HEK293 (cell line): Measurements from ENCODE around the gene SUN3.

Experiments used
- CTCF ChIA-PET: fragments of 350-600 bp; formaldehyde crosslinking; extraction: SDS; loops from one replicate; lab custom pipeline; 2021; ENCODE audit warnings: antibody characterized with exemption; lab: Yijun Ruan, JAX
- POLR2A ChIA-PET: fragments of 300-600 bp; formaldehyde crosslinking; extraction: SDS; loops from one replicate; lab custom pipeline; 2020; ENCODE audit warnings: antibody characterized with exemption, inconsistent platforms; lab: Yijun Ruan, JAX
- H3K27ac ChIP-seq: fragments of 200-500 bp; sonication (Bioruptor generic); 2 replicates; pipeline ENCODE4 v1.5.1; 2014; ENCODE audit warnings: low read depth, low read length, control low read depth, inconsistent platforms; ENCODE audit errors: extremely low read depth
- H3K36me3 ChIP-seq, 2 experiments: fragments of 200-500 bp in 1 of 2; sonication (Bioruptor generic) in 1 of 2; 1 replicate in 1 of 2; 2 replicates in 1 of 2; pipeline ENCODE4 v1.5.1; 2014 to 2017; ENCODE audit warnings: inconsistent platforms in 2 of 2, low read length in 2 of 2; ENCODE audit not compliant: control insufficient read depth in 2 of 2, insufficient read depth in 1 of 2
- H3K4me1 ChIP-seq: fragments of 200-500 bp; sonication (Bioruptor generic); 2 replicates; pipeline ENCODE4 v1.5.1; 2014; ENCODE audit warnings: mild to moderate bottlenecking, low read length, inconsistent platforms; ENCODE audit not compliant: control insufficient read depth, insufficient read depth
- H3K4me3 ChIP-seq: 2 replicates; pipeline ENCODE4 v1.5.1; 2011; ENCODE audit warnings: low read depth, mild to moderate bottlenecking, control low read depth, low read length, moderate library complexity
- H3K9me3 ChIP-seq: fragments of 200-500 bp; sonication (Bioruptor generic); 2 replicates; pipeline ENCODE4 v1.5.1; 2014; ENCODE audit warnings: low read depth, low read length, inconsistent platforms; ENCODE audit not compliant: control insufficient read depth, insufficient read depth
- GFI1B ChIP-seq: fragments of 450-650 bp; formaldehyde crosslinking; IDR thresholded peaks from 2 replicates; pipeline ENCODE4 v1.5.1; 2016; ENCODE audit warnings: missing biosample characterization, missing genetic modification characterization
- GLI4 ChIP-seq: fragments of 450-650 bp; formaldehyde crosslinking; IDR thresholded peaks from 2 replicates; pipeline ENCODE4 v1.5.1; 2016; ENCODE audit warnings: missing biosample characterization, missing genetic modification characterization
- KLF1 ChIP-seq: fragments of 450-650 bp; formaldehyde crosslinking; IDR thresholded peaks from 2 replicates; pipeline ENCODE4 v1.5.1; 2016; ENCODE audit warnings: missing biosample characterization, missing genetic modification characterization
- MYNN ChIP-seq: fragments of 450-650 bp; formaldehyde crosslinking; IDR thresholded peaks from 2 replicates; pipeline ENCODE4 v1.5.1; 2016; ENCODE audit warnings: missing biosample characterization, missing genetic modification characterization, borderline replicate concordance
- SP3 ChIP-seq: fragments of 450-650 bp; formaldehyde crosslinking; IDR thresholded peaks from 2 replicates; pipeline ENCODE4 v1.5.1; 2016; ENCODE audit warnings: missing biosample characterization, missing genetic modification characterization
- ZNF133 ChIP-seq: fragments of 450-650 bp; formaldehyde crosslinking; IDR thresholded peaks from 2 replicates; pipeline ENCODE4 v1.5.1; 2016; ENCODE audit warnings: missing biosample characterization, missing genetic modification characterization
- ZNF175 ChIP-seq: fragments of 450-650 bp; formaldehyde crosslinking; IDR thresholded peaks from 2 replicates; pipeline ENCODE4 v1.5.1; 2016; ENCODE audit warnings: missing biosample characterization, missing genetic modification characterization
- ZNF19 ChIP-seq: fragments of 450-650 bp; formaldehyde crosslinking; IDR thresholded peaks from 2 replicates; pipeline ENCODE4; 2016; ENCODE audit warnings: missing biosample characterization, missing genetic modification characterization, low read depth
- ZNF211 ChIP-seq: fragments of 450-650 bp; formaldehyde crosslinking; IDR thresholded peaks from 2 replicates; pipeline ENCODE4 v1.5.1; 2016; ENCODE audit warnings: low read depth, missing biosample characterization, missing genetic modification characterization
- ZNF239 ChIP-seq: fragments of 450-650 bp; formaldehyde crosslinking; IDR thresholded peaks from 2 replicates; pipeline ENCODE4 v1.5.1; 2016; ENCODE audit warnings: missing biosample characterization, missing genetic modification characterization
- ZNF585B ChIP-seq: fragments of 450-650 bp; formaldehyde crosslinking; IDR thresholded peaks from 2 replicates; pipeline ENCODE4 v1.5.1; 2016; ENCODE audit warnings: missing biosample characterization, missing genetic modification characterization
- ZNF664 ChIP-seq: fragments of 450-650 bp; formaldehyde crosslinking; IDR thresholded peaks from 2 replicates; pipeline ENCODE4 v1.5.1; 2016; ENCODE audit warnings: missing biosample characterization, missing genetic modification characterization
- ZNF747 ChIP-seq: fragments of 450-650 bp; formaldehyde crosslinking; IDR thresholded peaks from 2 replicates; pipeline ENCODE4 v1.5.1; 2016; ENCODE audit warnings: missing biosample characterization, missing genetic modification characterization
- ZNF791 ChIP-seq: fragments of 450-650 bp; formaldehyde crosslinking; IDR thresholded peaks from 2 replicates; pipeline ENCODE4 v1.5.1; 2016; ENCODE audit warnings: missing biosample characterization, missing genetic modification characterization
- ZSCAN16 ChIP-seq: fragments of 450-650 bp; formaldehyde crosslinking; IDR thresholded peaks from 2 replicates; pipeline ENCODE4 v1.5.1; 2016; ENCODE audit warnings: missing biosample characterization, missing genetic modification characterization
- TF ChIP-seq, protein P1 (sequence below): fragments of 450-650 bp; formaldehyde crosslinking; IDR thresholded peaks from 2 replicates; pipeline ENCODE4 v1.5.1; 2016; ENCODE audit warnings: missing biosample characterization, missing genetic modification characterization
- TF ChIP-seq, protein P2 (sequence below): fragments of 450-650 bp; formaldehyde crosslinking; IDR thresholded peaks from 2 replicates; pipeline ENCODE4 v1.5.1; 2016; ENCODE audit warnings: missing biosample characterization, missing genetic modification characterization
- TF ChIP-seq, protein P3 (sequence below): fragments of 450-650 bp; formaldehyde crosslinking; optimal IDR thresholded peaks from 2 replicates; pipeline ENCODE3; 2016; ENCODE audit warnings: missing biosample characterization, mild to moderate bottlenecking, missing genetic modification characterization
- TF ChIP-seq, protein P4 (sequence below): fragments of 450-650 bp; formaldehyde crosslinking; IDR thresholded peaks from 2 replicates; pipeline ENCODE4 v1.5.1; 2016; ENCODE audit warnings: missing biosample characterization, missing genetic modification characterization, low read depth
- TF ChIP-seq, protein P5 (sequence below): fragments of 450-650 bp; formaldehyde crosslinking; IDR thresholded peaks from 2 replicates; pipeline ENCODE4 v1.5.1; 2017; ENCODE audit warnings: missing biosample characterization, missing genetic modification characterization
- TF ChIP-seq, protein P6 (sequence below): fragments of 450-650 bp; formaldehyde crosslinking; IDR thresholded peaks from 2 replicates; pipeline ENCODE4 v1.5.1; 2016; ENCODE audit warnings: missing biosample characterization, missing genetic modification characterization

SUN3 gene

DNA sequence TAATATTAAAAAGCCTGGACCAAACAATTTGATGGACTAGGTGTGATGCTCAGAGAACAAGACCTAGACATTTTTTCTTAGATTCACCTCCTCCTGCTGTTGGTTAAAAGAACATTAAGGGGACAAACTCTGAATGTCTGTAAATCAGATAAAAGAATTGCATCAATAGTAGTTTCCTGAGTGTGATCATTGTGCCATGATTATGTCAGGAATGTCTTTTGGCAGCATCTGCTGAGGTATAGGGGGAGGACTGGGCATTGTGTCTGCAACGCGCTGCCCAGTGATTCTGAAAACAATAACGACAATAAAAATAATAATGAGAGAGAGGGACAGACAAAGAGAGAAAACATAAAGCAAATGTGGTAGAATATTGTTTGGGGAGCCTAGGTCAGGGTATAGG lies 13.3 kb upstream of the SUN3 start (continued):
- TF ChIP-seq, protein P1, sequence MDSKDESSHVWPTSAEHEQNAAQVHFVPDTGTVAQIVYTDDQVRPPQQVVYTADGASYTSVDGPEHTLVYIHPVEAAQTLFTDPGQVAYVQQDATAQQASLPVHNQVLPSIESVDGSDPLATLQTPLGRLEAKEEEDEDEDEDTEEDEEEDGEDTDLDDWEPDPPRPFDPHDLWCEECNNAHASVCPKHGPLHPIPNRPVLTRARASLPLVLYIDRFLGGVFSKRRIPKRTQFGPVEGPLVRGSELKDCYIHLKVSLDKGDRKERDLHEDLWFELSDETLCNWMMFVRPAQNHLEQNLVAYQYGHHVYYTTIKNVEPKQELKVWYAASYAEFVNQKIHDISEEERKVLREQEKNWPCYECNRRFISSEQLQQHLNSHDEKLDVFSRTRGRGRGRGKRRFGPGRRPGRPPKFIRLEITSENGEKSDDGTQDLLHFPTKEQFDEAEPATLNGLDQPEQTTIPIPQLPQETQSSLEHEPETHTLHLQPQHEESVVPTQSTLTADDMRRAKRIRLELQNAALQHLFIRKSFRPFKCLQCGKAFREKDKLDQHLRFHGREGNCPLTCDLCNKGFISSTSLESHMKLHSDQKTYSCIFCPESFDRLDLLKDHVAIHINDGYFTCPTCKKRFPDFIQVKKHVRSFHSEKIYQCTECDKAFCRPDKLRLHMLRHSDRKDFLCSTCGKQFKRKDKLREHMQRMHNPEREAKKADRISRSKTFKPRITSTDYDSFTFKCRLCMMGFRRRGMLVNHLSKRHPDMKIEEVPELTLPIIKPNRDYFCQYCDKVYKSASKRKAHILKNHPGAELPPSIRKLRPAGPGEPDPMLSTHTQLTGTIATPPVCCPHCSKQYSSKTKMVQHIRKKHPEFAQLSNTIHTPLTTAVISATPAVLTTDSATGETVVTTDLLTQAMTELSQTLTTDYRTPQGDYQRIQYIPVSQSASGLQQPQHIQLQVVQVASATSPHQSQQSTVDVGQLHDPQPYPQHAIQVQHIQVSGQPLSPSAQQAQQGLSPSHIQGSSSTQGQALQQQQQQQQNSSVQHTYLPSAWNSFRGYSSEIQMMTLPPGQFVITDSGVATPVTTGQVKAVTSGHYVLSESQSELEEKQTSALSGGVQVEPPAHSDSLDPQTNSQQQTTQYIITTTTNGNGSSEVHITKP (tag by site-specific recombination), result no peak
- TF ChIP-seq, protein P2, sequence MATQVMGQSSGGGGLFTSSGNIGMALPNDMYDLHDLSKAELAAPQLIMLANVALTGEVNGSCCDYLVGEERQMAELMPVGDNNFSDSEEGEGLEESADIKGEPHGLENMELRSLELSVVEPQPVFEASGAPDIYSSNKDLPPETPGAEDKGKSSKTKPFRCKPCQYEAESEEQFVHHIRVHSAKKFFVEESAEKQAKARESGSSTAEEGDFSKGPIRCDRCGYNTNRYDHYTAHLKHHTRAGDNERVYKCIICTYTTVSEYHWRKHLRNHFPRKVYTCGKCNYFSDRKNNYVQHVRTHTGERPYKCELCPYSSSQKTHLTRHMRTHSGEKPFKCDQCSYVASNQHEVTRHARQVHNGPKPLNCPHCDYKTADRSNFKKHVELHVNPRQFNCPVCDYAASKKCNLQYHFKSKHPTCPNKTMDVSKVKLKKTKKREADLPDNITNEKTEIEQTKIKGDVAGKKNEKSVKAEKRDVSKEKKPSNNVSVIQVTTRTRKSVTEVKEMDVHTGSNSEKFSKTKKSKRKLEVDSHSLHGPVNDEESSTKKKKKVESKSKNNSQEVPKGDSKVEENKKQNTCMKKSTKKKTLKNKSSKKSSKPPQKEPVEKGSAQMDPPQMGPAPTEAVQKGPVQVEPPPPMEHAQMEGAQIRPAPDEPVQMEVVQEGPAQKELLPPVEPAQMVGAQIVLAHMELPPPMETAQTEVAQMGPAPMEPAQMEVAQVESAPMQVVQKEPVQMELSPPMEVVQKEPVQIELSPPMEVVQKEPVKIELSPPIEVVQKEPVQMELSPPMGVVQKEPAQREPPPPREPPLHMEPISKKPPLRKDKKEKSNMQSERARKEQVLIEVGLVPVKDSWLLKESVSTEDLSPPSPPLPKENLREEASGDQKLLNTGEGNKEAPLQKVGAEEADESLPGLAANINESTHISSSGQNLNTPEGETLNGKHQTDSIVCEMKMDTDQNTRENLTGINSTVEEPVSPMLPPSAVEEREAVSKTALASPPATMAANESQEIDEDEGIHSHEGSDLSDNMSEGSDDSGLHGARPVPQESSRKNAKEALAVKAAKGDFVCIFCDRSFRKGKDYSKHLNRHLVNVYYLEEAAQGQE (tag by site-specific recombination), result no peak
- no peak for TF ChIP-seq ZNF19 (tag by site-specific recombination)
- TF ChIP-seq ZNF664 (tag by site-specific recombination), result no peak
- no peak for TF ChIP-seq ZNF175 (tag by site-specific recombination)
- no peak for TF ChIP-seq GLI4 (tag by site-specific recombination)
- no peak for TF ChIP-seq ZNF239
- TF ChIP-seq, protein P3, sequence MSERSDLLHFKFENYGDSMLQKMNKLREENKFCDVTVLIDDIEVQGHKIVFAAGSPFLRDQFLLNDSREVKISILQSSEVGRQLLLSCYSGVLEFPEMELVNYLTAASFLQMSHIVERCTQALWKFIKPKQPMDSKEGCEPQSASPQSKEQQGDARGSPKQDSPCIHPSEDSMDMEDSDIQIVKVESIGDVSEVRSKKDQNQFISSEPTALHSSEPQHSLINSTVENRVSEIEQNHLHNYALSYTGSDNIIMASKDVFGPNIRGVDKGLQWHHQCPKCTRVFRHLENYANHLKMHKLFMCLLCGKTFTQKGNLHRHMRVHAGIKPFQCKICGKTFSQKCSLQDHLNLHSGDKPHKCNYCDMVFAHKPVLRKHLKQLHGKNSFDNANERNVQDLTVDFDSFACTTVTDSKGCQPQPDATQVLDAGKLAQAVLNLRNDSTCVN (tag by site-specific recombination), result no peak
- TF ChIP-seq ZNF585B, result no peak
- no peak for TF ChIP-seq MYNN (tag by site-specific recombination)
- TF ChIP-seq ZNF133 (tag by site-specific recombination), result no peak

DNA sequence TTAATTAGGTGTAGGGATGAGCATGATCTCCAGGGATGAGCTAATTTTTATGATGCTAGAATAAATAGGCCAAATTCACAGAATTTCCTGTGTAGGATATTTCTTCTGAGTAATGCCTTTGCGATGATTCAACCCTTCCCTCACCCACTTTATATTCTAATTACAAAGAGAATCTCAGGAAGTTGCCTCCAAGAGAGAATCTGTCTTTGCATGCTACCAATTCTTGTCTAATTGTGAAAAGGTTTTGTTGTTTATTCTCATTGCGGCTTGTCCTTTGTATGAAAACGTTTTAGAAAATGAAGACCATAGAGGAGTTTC lies 12.7 kb upstream of the SUN3 start:
- TF ChIP-seq, protein P4, sequence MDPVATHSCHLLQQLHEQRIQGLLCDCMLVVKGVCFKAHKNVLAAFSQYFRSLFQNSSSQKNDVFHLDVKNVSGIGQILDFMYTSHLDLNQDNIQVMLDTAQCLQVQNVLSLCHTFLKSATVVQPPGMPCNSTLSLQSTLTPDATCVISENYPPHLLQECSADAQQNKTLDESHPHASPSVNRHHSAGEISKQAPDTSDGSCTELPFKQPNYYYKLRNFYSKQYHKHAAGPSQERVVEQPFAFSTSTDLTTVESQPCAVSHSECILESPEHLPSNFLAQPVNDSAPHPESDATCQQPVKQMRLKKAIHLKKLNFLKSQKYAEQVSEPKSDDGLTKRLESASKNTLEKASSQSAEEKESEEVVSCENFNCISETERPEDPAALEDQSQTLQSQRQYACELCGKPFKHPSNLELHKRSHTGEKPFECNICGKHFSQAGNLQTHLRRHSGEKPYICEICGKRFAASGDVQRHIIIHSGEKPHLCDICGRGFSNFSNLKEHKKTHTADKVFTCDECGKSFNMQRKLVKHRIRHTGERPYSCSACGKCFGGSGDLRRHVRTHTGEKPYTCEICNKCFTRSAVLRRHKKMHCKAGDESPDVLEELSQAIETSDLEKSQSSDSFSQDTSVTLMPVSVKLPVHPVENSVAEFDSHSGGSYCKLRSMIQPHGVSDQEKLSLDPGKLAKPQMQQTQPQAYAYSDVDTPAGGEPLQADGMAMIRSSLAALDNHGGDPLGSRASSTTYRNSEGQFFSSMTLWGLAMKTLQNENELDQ (tag by site-specific recombination), result no peak
- TF ChIP-seq ZNF747, result no peak
- no peak for TF ChIP-seq KLF1 (tag by site-specific recombination)
- TF ChIP-seq ZSCAN16 (tag by site-specific recombination), result no peak
- TF ChIP-seq ZNF791 (tag by site-specific recombination), result no peak
- TF ChIP-seq, protein P5, sequence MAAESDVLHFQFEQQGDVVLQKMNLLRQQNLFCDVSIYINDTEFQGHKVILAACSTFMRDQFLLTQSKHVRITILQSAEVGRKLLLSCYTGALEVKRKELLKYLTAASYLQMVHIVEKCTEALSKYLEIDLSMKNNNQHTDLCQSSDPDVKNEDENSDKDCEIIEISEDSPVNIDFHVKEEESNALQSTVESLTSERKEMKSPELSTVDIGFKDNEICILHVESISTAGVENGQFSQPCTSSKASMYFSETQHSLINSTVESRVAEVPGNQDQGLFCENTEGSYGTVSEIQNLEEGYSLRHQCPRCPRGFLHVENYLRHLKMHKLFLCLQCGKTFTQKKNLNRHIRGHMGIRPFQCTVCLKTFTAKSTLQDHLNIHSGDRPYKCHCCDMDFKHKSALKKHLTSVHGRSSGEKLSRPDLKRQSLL, result no peak
- no peak for TF ChIP-seq ZNF211 (tag by site-specific recombination)
- no peak for TF ChIP-seq SP3 (tag by site-specific recombination)
- TF ChIP-seq GFI1B (tag by site-specific recombination), result no peak
- TF ChIP-seq, protein P6, sequence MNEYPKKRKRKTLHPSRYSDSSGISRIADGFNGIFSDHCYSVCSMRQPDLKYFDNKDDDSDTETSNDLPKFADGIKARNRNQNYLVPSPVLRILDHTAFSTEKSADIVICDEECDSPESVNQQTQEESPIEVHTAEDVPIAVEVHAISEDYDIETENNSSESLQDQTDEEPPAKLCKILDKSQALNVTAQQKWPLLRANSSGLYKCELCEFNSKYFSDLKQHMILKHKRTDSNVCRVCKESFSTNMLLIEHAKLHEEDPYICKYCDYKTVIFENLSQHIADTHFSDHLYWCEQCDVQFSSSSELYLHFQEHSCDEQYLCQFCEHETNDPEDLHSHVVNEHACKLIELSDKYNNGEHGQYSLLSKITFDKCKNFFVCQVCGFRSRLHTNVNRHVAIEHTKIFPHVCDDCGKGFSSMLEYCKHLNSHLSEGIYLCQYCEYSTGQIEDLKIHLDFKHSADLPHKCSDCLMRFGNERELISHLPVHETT (tag by site-specific recombination), result no peak
- CTCF ChIA-PET, result interaction anchor here (0.6 to 1.6 kb wide), 2 partner anchors 9 to 15 kb away, joined by 3 to 5 read pairs; no protein-coding TSS in a partner anchor
- no peaks in the 10 kb centered on the region for H3K9me3 ChIP-seq
- H3K27ac ChIP-seq, result no peak overlapping the region
- H3K36me3 ChIP-seq, result no peaks in the 10 kb centered on the region
- H3K4me3 ChIP-seq, result no peak overlapping the region
- H3K4me1 ChIP-seq, result no peaks in the 10 kb centered on the region
- POLR2A ChIA-PET, result interaction anchor here (1.1 kb wide), 1 partner anchor 47 kb away, joined by 4 read pairs; no protein-coding TSS in a partner anchor
